ENCODE data around the gene DENND4C. TPM values are rescaled to one million over a fixed set of nuclear protein-coding genes. Genes with fewer than 3 reads are reported as not detected.
A peak's percentile ranks its signal among the peaks of the same experiment; 100 is the strongest.

DENND4C gene
- total RNA-seq, 4 donors from 2014 or later, result 101 to 143 (median 110) TPM

GRCh38 chr9:19223724-19224123 is 6.8 kb upstream of the DENND4C start:
- in situ Hi-C loops (cut with MboI; ENCODE audit: low pct_ligation_motif_present in 1 of 4, low pct_unique_long_range_greater_than_20kb in 1 of 4, low sequenced_read_pairs in 3 of 4), result no loop called here
- no peak overlapping the region for H3K4me3 ChIP-seq
- intact Hi-C loops (cut with DNase I; ENCODE audit: low total_unique reads), result no loop called here
- no peak for DNase-seq
- H3K36me3 ChIP-seq, result no peaks in the 10 kb centered on the region
- H3K27ac ChIP-seq, result no peak overlapping the region
- H3K27me3 ChIP-seq, result no peaks in the 10 kb centered on the region
- WGBS, 2 donors (ENCODE audit: low coverage in 1 of 2), result 54 to 76% methylated on average over 4 of the region's 4 CpGs
- H3K4me1 ChIP-seq, result no peaks in the 10 kb centered on the region
- TF ChIP-seq POLR2A (IDR thresholded peaks at IDR 0.05), result no peak
- H3K9me3 ChIP-seq, result no peaks in the 10 kb centered on the region

GRCh38 chr9:19224563-19224962 is 5.9 kb upstream of the DENND4C start:
- no peaks in the 10 kb centered on the region for H3K9me3 ChIP-seq
- in situ Hi-C loops (cut with MboI; ENCODE audit: low pct_ligation_motif_present in 1 of 4, low pct_unique_long_range_greater_than_20kb in 1 of 4, low sequenced_read_pairs in 3 of 4), result no loop called here
- 90 to 93% methylated on average over 4 to 7 of the region's 7 CpGs for WGBS, 2 donors (ENCODE audit: low coverage in 1 of 2)

GRCh38 chr9:19229595-19230354 is 718 bp upstream of the DENND4C start:
- peak overlapping the region; percentile 66 to 97 (median 78) for H3K4me3 ChIP-seq
- WGBS, 2 donors (ENCODE audit: low coverage in 1 of 2), result 6 to 19% methylated on average over 5 to 41 of the region's 41 CpGs
- peak; percentile 76 for DNase-seq
- H3K4me1 ChIP-seq, result peaks cover 4 to 34% (median 20%) of the 10 kb centered on the region in 4 donors
- in situ Hi-C loops (cut with MboI; ENCODE audit: low pct_ligation_motif_present in 1 of 4, low pct_unique_long_range_greater_than_20kb in 1 of 4, low sequenced_read_pairs in 3 of 4), result loop anchor here in 1 of 4 donors (25.0 kb wide), 1 partner anchor 117 kb away; the partner anchor contains the start of gene HAUS6
- peak overlapping the region; percentile 90 to 98 (median 96) for H3K27ac ChIP-seq
- peak in 2 of 3 donors; percentile 2 to 13 for TF ChIP-seq POLR2AphosphoS5 (IDR thresholded peaks at IDR 0.05)
- no peak for TF ChIP-seq POLR2A (IDR thresholded peaks at IDR 0.05)
- H3K36me3 ChIP-seq, result no peaks in the 10 kb centered on the region
- H3K9me3 ChIP-seq, result no peaks in the 10 kb centered on the region
- intact Hi-C loops (cut with DNase I; ENCODE audit: low total_unique reads), result no loop called here
- no peaks in the 10 kb centered on the region for H3K27me3 ChIP-seq

More at GRCh38 chr9:19224563-19224962, 5.9 kb upstream of the DENND4C start:
- no peak overlapping the region for H3K4me3 ChIP-seq
- DNase-seq, result no peak
- peaks cover 0 to 5% (median 2%) of the 10 kb centered on the region in 4 donors for H3K4me1 ChIP-seq
- H3K36me3 ChIP-seq, result no peaks in the 10 kb centered on the region
- TF ChIP-seq POLR2AphosphoS5 (IDR thresholded peaks at IDR 0.05) (no peak), POLR2A (IDR thresholded peaks at IDR 0.05) (no peak), EP300 (IDR thresholded peaks at IDR 0.05; ENCODE audit: low read depth) (no peak)
- TF ChIP-seq, protein P1, sequence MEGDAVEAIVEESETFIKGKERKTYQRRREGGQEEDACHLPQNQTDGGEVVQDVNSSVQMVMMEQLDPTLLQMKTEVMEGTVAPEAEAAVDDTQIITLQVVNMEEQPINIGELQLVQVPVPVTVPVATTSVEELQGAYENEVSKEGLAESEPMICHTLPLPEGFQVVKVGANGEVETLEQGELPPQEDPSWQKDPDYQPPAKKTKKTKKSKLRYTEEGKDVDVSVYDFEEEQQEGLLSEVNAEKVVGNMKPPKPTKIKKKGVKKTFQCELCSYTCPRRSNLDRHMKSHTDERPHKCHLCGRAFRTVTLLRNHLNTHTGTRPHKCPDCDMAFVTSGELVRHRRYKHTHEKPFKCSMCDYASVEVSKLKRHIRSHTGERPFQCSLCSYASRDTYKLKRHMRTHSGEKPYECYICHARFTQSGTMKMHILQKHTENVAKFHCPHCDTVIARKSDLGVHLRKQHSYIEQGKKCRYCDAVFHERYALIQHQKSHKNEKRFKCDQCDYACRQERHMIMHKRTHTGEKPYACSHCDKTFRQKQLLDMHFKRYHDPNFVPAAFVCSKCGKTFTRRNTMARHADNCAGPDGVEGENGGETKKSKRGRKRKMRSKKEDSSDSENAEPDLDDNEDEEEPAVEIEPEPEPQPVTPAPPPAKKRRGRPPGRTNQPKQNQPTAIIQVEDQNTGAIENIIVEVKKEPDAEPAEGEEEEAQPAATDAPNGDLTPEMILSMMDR (IDR thresholded peaks at IDR 0.05), result no peak
- no peak overlapping the region for H3K27ac ChIP-seq
- intact Hi-C loops (cut with DNase I; ENCODE audit: low total_unique reads), result no loop called here
- H3K27me3 ChIP-seq, result no peaks in the 10 kb centered on the region

DNA sequence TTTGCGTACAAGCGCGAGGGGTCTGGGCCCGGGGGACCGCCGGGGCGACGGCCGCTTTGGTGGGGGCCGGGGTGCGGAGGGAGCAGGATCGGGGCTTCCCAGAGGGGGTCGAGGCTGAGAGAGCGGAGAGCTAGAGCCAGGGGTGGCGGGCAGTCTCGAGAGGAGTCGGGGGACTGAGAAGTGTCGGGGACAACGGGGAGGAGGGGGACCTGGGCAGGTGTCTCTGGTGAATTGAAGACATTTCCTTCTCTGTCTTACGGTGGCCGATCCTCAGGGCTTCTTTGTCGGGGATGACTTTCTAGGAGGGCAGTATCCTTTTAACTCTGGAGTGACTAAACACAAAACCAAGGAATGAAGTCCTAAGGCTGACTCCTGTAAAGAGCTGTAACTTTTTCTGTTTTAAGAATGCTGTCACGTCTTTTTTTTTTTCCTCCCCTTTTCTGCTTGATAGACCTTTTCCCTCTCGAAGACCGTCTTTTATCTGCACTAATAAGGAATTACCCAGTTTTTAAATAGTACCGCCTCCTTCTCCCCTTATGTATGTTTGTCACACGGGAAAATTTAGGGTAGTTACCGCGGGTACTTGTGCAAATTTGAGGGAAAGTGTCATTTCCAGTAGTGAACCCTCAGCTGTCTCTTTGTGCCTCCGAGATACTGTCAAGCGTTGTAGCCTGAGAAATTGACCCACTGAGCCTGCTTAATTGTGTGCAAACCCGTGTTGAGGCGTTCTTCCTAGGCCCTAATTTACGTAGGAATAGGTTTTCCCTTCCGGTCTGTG is 822 bp downstream of the DENND4C start:
- peaks cover 4 to 40% (median 20%) of the 10 kb centered on the region in 4 donors for H3K4me1 ChIP-seq
- H3K27me3 ChIP-seq, result no peaks in the 10 kb centered on the region
- DNase-seq, result peak; percentile 26
- TF ChIP-seq POLR2AphosphoS5 (IDR thresholded peaks at IDR 0.05), result no peak
- TF ChIP-seq, protein P1 (IDR thresholded peaks at IDR 0.05), result peak in 1 of 5 experiments; percentile 0
- in situ Hi-C loops (cut with MboI; ENCODE audit: low pct_ligation_motif_present in 1 of 4, low pct_unique_long_range_greater_than_20kb in 1 of 4, low sequenced_read_pairs in 3 of 4), result loop anchor here in 1 of 4 donors (25.0 kb wide), 1 partner anchor 119 kb away; the partner anchor contains the start of gene HAUS6
- no peaks in the 10 kb centered on the region for H3K36me3 ChIP-seq
- WGBS, 2 donors (ENCODE audit: low coverage in 1 of 2), result 0 to 1% methylated on average over 7 to 34 of the region's 35 CpGs
- H3K27ac ChIP-seq, result peak overlapping the region; percentile 90 to 98 (median 96)
- H3K4me3 ChIP-seq, result peak overlapping the region; percentile 66 to 97 (median 78)
- no peaks in the 10 kb centered on the region for H3K9me3 ChIP-seq
- intact Hi-C loops (cut with DNase I; ENCODE audit: low total_unique reads), result no loop called here

All from transverse colon (tissue), 4 donors.